ENCODE measurements around the gene BACE2.
"Not testable (repeated sequence)": the region's sequence is repeated elsewhere in the genome, so short reads cannot be mapped to it uniquely, and the experiment has no call there.

Gene BACE2

GRCh38 chr21:41215856-41216408, 48.0 kb downstream of the BACE2 start:
- no peak for DNase-seq (ENCODE audit: low spot score)

- DNase-seq (ENCODE audit: low spot score), result no peak
These were observed 48.5 kb downstream of the BACE2 start for GRCh38 chr21:41216486-41216885.

GRCh38 chr21:41217671-41218385, 49.9 kb downstream of the BACE2 start:
- no peak for DNase-seq (ENCODE audit: low spot score)

- no peak for DNase-seq (ENCODE audit: low spot score)
These were observed 51.7 kb downstream of the BACE2 start for GRCh38 chr21:41219498-41220207.

- no peak for DNase-seq (ENCODE audit: low spot score)
These were observed 52.3 kb downstream of the BACE2 start for GRCh38 chr21:41220208-41220733.

- no peak for DNase-seq (ENCODE audit: low spot score)
These were observed 54.5 kb downstream of the BACE2 start for GRCh38 chr21:41222247-41223068.

GRCh38 chr21:41226853-41227252, 58.9 kb downstream of the BACE2 start:
- no peak for DNase-seq (ENCODE audit: low spot score)

- DNase-seq (ENCODE audit: low spot score), result no peak
These were observed 59.5 kb downstream of the BACE2 start for GRCh38 chr21:41227357-41228005.

- DNase-seq (ENCODE audit: low spot score), result no peak
These were observed 60.0 kb downstream of the BACE2 start for GRCh38 chr21:41228006-41228370.

- DNase-seq (ENCODE audit: low spot score), result no peak
These were observed 60.5 kb downstream of the BACE2 start for GRCh38 chr21:41228492-41228891.

- DNase-seq (ENCODE audit: low spot score), result no peak
These were observed 61.0 kb downstream of the BACE2 start for GRCh38 chr21:41228958-41229357.

- no peak for DNase-seq (ENCODE audit: low spot score)
These were observed 61.7 kb downstream of the BACE2 start for GRCh38 chr21:41229509-41230248.

GRCh38 chr21:41230497-41230896, 62.5 kb downstream of the BACE2 start:
- no peak for DNase-seq (ENCODE audit: low spot score)

GRCh38 chr21:41231060-41231459, 63.1 kb downstream of the BACE2 start:
- no peak for DNase-seq (ENCODE audit: low spot score)

- no peak for DNase-seq (ENCODE audit: low spot score)
These were observed 64.1 kb downstream of the BACE2 start for GRCh38 chr21:41232013-41232412.

GRCh38 chr21:41233916-41234315, 66.0 kb downstream of the BACE2 start:
- DNase-seq (ENCODE audit: low spot score), result no peak

- DNase-seq (ENCODE audit: low spot score), result no peak
These were observed 66.6 kb downstream of the BACE2 start for GRCh38 chr21:41234569-41234968.

GRCh38 chr21:41235201-41235600, 67.2 kb downstream of the BACE2 start:
- DNase-seq (ENCODE audit: low spot score), result no peak

- DNase-seq (ENCODE audit: low spot score), result no peak
These were observed 68.5 kb downstream of the BACE2 start for GRCh38 chr21:41236352-41236973.

GRCh38 chr21:41238081-41238796, 70.3 kb downstream of the BACE2 start:
- not testable (repeated sequence) for DNase-seq (ENCODE audit: low spot score)

Measured in AG08395 (cell line).